ENCODE data around the gene MYH9.
"Not testable (repeated sequence)": the region's sequence is repeated elsewhere in the genome, so short reads cannot be mapped to it uniquely, and the experiment has no call there.

Gene MYH9

GRCh38 chr22:36413022-36413775, 25.4 kb upstream of the MYH9 start:
- DNase-seq (ENCODE audit: low spot score) = peak; percentile 30

DNA sequence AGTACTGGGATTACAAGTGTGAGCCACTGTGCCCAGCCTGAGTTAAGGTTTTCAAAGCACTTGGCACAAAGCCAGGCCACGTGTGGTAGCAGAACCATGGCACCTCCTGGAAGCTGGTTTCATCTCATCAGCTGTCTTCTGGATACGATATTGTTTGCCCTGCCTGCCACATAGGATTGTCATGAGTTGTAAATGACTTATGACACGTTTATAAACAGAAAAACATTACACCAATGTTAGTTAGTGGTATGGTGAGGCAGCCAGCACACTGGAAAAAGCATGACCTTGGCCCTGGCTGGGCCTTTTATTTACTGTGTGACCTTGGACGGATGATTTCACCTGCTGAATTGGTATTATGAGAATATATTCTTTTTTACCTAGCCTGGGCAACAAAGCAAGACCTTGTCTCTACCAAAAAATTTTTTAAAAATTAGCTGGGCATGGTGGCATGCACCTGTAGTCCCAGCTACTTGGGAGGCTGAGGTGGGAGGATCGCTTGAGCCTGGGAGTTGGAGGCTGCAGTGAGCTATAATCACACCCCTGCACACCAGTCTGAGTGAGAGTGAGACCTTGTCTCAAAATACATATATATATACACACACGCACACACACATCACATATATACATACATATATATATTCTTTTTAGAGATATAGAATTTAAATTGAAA, 24.0 kb upstream of the MYH9 start:
- peak; percentile 18 for DNase-seq (ENCODE audit: low spot score)

GRCh38 chr22:36409911-36410756, 22.4 kb upstream of the MYH9 start:
- no peak for DNase-seq (ENCODE audit: low spot score)

- DNase-seq (ENCODE audit: low spot score) = not testable (repeated sequence)
Measured at GRCh38 chr22:36409554-36409910, 21.8 kb upstream of the MYH9 start.

- no peak for DNase-seq (ENCODE audit: low spot score)
Measured at GRCh38 chr22:36409056-36409455, 21.3 kb upstream of the MYH9 start.

- DNase-seq (ENCODE audit: low spot score) = no peak
Measured at GRCh38 chr22:36406721-36407120, 19.0 kb upstream of the MYH9 start.

GRCh38 chr22:36405671-36406538, 18.1 kb upstream of the MYH9 start:
- no peak for DNase-seq (ENCODE audit: low spot score)

- no peak for DNase-seq (ENCODE audit: low spot score)
Measured at GRCh38 chr22:36405221-36405661, 17.5 kb upstream of the MYH9 start.

DNA sequence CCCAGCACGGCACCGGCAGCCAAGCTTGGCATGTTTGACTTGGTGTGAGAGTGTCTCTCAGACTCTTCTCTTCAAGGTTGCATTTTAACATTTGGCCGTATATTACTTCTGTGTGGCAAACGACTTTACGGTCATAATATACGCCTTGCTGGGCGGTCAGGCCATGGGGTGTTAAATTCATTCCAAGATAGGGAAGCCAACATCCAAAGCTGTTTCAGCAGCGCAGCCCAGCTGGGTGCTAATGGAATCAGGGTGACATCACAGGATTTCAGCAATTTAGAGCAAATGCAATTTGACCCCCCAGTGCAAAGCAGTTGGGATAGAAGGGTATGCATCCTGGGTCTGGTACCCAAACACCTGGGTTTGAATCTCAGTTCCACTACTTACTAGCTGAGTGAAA, 16.7 kb upstream of the MYH9 start:
- no peak for DNase-seq (ENCODE audit: low spot score)

- no peak for DNase-seq (ENCODE audit: low spot score)
Measured at GRCh38 chr22:36399472-36399778, 11.7 kb upstream of the MYH9 start.

GRCh38 chr22:36398601-36399471, 11.1 kb upstream of the MYH9 start:
- DNase-seq (ENCODE audit: low spot score) = peak; percentile 58

DNA sequence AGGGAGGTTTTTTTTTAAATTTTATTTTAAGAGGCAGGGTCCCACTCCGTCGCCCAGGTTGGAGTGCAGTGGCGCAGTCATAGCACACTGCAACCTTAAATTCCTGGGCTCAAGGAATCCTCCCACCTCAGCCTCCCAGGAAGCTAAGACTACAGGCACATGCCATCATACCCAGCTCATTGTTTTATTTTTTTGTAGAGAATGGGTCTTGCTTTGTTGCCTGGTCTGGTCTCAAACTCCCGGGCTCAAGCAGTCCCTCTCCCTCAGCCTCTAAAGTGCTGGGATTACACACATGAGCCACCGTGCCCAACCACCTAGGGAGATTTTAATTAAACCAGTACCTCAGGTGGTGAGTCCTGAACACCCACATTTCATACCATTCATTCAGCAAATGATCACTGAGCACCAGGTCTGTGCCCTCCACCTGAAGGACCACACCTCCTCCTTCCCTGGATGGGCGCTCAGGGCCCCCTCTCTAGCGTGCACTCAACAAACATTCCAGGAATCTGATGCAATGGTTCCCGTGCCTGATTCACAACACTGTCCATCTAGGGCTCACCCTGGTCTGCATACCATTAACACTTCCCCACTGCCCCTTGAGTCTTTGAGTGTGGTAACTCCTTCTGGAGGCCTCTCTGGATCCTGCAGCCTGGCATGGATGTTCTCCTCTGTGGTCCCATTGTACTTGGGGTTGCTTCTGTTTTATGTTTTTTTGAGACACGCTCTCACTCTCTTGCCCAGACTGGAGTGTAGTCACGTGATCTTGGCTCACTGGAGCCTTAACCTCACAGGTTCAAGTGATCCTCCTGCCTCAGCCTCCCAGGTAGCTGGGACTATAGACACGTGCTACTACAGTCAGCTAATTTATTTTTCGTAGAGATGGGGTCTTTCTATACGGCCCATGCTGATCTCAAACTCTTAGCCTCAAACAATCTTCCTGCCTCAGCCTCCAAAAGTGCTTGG, 9.6 kb upstream of the MYH9 start:
- DNase-seq (ENCODE audit: low spot score) = no peak

DNA sequence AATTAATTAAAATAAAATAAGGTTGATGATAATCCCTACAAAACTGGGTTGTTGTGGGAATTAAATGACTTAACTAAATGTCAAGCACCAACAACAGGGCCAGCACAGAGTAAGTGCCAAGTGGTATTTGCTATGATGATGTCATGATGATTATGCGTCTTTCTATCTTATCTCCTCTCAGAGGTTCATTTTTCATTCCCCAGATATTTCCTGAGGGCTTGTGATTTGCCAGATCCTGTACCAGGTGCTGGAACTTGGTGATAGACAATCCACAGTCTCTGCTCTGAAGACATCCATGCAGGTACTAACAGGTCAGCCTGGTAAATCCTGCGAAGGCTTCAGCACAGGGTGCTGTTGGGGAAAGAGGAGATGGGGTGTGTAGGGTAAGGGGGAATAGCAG, 8.1 kb upstream of the MYH9 start:
- no peak for DNase-seq (ENCODE audit: low spot score)

DNA sequence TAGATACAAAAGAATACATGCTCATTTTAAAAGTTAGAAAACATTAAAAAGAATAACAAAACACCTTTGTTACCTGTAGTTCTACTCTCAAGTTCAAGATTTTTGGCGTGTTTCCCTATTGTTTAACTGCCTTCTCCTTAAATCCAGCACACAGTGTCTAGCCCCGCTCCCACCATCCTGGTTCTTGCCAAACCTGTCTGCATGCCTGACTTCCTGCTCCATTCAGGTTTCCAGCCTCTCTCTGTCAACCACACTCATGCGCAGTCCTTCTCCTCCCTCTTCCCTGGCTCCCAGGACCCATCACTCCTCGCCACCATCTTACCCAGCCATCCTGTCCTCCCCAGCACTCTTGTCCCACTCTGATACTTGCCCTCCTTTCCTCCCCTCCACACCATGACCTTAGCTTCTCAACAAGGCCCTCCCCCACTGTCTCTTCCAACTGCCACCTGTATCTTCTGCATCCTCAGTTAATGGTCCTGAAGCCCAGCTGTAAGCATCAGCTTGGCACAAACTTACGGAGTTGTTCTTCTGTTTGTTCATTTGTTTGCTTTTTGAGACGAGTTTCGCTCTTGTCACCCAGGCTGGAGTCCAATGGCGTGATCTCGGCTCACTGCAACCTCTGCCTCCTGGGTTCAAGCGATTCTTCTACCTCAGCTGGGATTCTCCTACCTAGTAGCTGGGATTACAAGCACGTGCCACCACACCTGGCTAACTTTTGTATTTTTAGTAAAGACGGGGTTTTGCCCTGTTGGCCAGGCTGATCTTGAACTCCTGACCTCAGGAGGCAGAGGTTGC, 7.5 kb upstream of the MYH9 start:
- DNase-seq (ENCODE audit: low spot score) = no peak

DNA sequence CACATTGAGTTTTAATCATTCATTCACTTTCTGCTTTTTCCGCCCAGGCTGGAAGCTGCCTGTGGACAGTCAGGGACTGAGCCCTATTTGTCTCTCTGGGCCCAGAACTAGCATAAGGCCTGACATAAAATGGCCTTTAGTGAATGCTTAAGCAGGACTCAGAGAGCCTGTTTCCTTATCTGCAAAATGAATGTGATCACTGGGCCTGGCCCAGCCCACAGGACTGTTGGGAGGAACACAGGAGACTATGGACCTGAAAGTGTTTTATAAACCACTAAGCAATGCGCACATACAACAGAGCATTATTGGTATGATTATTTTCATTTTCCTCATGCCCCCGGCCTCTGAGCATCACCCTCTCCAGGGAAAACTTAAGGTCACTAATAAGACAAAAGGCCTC, 3.9 kb upstream of the MYH9 start:
- DNase-seq (ENCODE audit: low spot score) = no peak

- DNase-seq (ENCODE audit: low spot score) = not testable (repeated sequence)
Measured at GRCh38 chr22:36389122-36389521, 1.4 kb upstream of the MYH9 start.

- DNase-seq (ENCODE audit: low spot score) = no peak
Measured at GRCh38 chr22:36387709-36387958, 133 bp downstream of the MYH9 start.

DNA sequence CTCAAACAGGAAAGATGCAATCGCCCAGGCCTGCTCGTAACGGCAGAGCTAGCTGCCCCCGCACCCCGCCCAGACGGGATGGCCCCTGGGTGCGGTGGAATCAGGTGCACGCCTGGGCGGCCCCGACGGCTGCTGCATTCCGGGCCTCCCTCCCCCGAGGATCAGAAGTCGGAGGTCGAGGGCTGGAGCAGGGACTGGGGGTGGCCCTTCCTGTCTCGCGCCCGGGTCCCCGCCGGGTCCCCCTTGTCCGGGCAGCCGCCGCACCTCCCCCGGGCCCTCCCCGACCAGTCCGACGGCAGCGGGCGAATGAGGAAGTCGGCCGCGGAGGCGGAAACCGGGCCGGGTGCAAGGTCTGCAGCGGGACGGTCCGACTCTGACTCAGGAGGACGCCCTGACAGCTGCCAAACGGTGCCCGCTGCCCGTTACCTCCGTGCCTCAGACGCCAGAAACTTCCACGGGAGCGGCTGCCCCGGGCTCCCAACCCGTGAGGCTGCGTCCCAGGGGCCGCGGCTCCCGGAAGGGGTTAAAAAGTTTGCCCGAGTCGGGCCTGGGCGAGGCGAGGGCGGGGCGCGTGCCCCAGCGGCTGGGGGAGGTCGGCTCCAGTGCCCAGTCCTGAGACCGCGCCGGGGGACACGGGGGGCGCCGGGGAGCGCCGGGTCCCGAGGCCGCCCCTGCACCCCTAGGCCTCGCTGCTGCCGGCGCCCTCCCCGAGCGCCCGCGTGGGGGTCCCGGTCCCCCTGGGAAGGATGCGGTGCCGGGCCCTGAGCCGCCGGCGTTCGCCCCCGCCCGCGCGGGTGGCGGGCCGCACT, 663 bp downstream of the MYH9 start:
- peak; percentile 71 for DNase-seq (ENCODE audit: low spot score)
